K562 (cell line): Measurements from ENCODE around the gene ZBTB22. TPM values are rescaled to one million over a fixed set of nuclear protein-coding genes. Genes with fewer than 3 reads are reported as not detected.

Source experiments
- ATF6 ChIP-seq: sonication (generic); formaldehyde crosslinking; IDR thresholded peaks from 2 replicates; pipeline ENCODE4 v1.4.0; 2020; ENCODE audit warnings: mild to moderate bottlenecking, missing genetic modification reagents
- BDP1 ChIP-seq: IDR thresholded peaks from 3 replicates; pipeline ENCODE4 v1.6.1; 2011; ENCODE audit not compliant: insufficient read length, insufficient read depth
- CCAR2 ChIP-seq: fragments of 200-400 bp; formaldehyde crosslinking; IDR thresholded peaks from 2 replicates; pipeline ENCODE4 v1.6.1; 2017; ENCODE audit warnings: mild to moderate bottlenecking, low read depth, low read length
- CGGBP1 ChIP-seq: fragments of 250-450 bp; sonication (Bioruptor Pico); IDR thresholded peaks from 2 replicates; pipeline ENCODE4 v1.9.0; 2021; ENCODE audit warnings: mild to moderate bottlenecking
- CHAMP1 ChIP-seq: fragments of 450-650 bp; IDR thresholded peaks from 2 replicates; pipeline ENCODE4 v1.6.1; 2016; ENCODE audit warnings: mild to moderate bottlenecking
- ERF ChIP-seq: fragments of 450-650 bp; formaldehyde crosslinking; IDR thresholded peaks from 2 replicates; pipeline ENCODE4 v1.4.0; 2020; ENCODE audit warnings: mild to moderate bottlenecking, mixed read lengths
- FOS ChIP-seq: IDR thresholded peaks from 3 replicates; pipeline ENCODE4 v1.6.1; 2011; ENCODE audit not compliant: insufficient read length; ENCODE audit errors: extremely low read depth
- HDGF ChIP-seq: fragments of 450-650 bp; IDR thresholded peaks from 2 replicates; pipeline ENCODE4 v1.6.1; 2016
- NCOA1 ChIP-seq: fragments of 450-650 bp; IDR thresholded peaks from 2 replicates; pipeline ENCODE4 v1.6.1; 2016; ENCODE audit warnings: low read depth
- NR2C2 ChIP-seq, 2 experiments: fragments of 200-800 bp in 1 of 2; sonication (Bioruptor generic) in 1 of 2; sonication (generic) in 1 of 2; formaldehyde crosslinking in 1 of 2; IDR thresholded peaks; 2 replicates each; pipeline versions ENCODE4 v1.6.1 to v1.8.0; 2016 to 2022; ENCODE audit warnings: mild to moderate bottlenecking in 1 of 2, missing compliant biosample characterization in 1 of 2, missing genetic modification characterization in 1 of 2, missing genetic modification reagents in 1 of 2
- PHTF2 ChIP-seq: fragments of 250-450 bp; sonication (Bioruptor Pico); IDR thresholded peaks from 2 replicates; pipeline ENCODE4 v1.5.0; 2021; ENCODE audit warnings: mild to moderate bottlenecking
- PRMT5 ChIP-seq: sonication (generic); formaldehyde crosslinking; IDR thresholded peaks from 2 replicates; pipeline ENCODE4 v1.5.0; 2020; ENCODE audit warnings: missing genetic modification reagents
- SRSF9 ChIP-seq: fragments of 200-400 bp; formaldehyde crosslinking; IDR thresholded peaks from 2 replicates; pipeline ENCODE4 v1.6.1; 2017; ENCODE audit warnings: low read depth, low read length, borderline replicate concordance
- SUPT5H ChIP-seq: fragments of 450-650 bp; IDR thresholded peaks from 2 replicates; pipeline ENCODE4 v1.6.1; 2016
- ZBTB11 ChIP-seq, 3 experiments: fragments of 200-800 bp in 1 of 3; fragments of 250-450 bp in 1 of 3; fragments of 450-650 bp in 1 of 3; sonication (Bioruptor Pico) in 1 of 3; sonication (Bioruptor generic) in 1 of 3; formaldehyde crosslinking in 1 of 3; IDR thresholded peaks; 2 replicates each; pipeline versions ENCODE4 v1.6.1 to v1.8.0; 2016 to 2022; ENCODE audit warnings: mild to moderate bottlenecking in 2 of 3, missing genetic modification characterization in 2 of 3, missing compliant biosample characterization in 1 of 3, moderate library complexity in 1 of 3
- ZFP1 ChIP-seq: fragments of 450-650 bp; formaldehyde crosslinking; IDR thresholded peaks from 2 replicates; pipeline ENCODE4 v1.4.0; 2020; ENCODE audit warnings: mild to moderate bottlenecking, mixed read lengths
- ZNF197 ChIP-seq: fragments of 200-800 bp; sonication (Bioruptor generic); IDR thresholded peaks from 2 replicates; pipeline ENCODE4 v1.6.1; 2016; ENCODE audit warnings: low read depth, missing genetic modification characterization, missing compliant biosample characterization
- ZNF699 ChIP-seq: fragments of 250-450 bp; sonication (Bioruptor Pico); IDR thresholded peaks from 2 replicates; pipeline ENCODE4 v1.8.0; 2021; ENCODE audit warnings: mild to moderate bottlenecking, moderate library complexity; ENCODE audit not compliant: insufficient replicate concordance
- ZNF717 ChIP-seq: fragments of 250-450 bp; sonication (Bioruptor Pico); IDR thresholded peaks from 2 replicates; pipeline ENCODE4 v1.5.0; 2021
- polyA plus RNA-seq, 8 experiments: library from polyadenylated mRNA; depleted of rRNA in 4 of 8; stranded (reverse) in 5 of 8; unstranded in 3 of 8; fragments of >200 nt; fragmentation: Nextera tagmentation in 2 of 8; fragmentation: Illumina TruSeq in 1 of 8; extraction: Ambion mirVana in 2 of 8; extraction: Trizol in 1 of 8; gene quantifications; 2 replicates each; pipeline versions ENCODE4 v1.2.1 to v1.2.3, GENCODE V29; 2011 to 2014; ENCODE audit warnings: inconsistent platforms in 1 of 8, missing spikeins in 1 of 8
- total RNA-seq, 7 experiments: library from RNA; depleted of rRNA in 6 of 7; stranded (reverse); fragments of >200 nt in 6 of 7; fragmentation: Illumina TruSeq in 2 of 7; extraction: Trizol in 2 of 7; gene quantifications; 2 replicates each; pipeline versions ENCODE4 v1.2.1 to v1.2.3, GENCODE V29; 2011 to 2021; ENCODE audit warnings: low replicate concordance in 1 of 7

The ZBTB22 gene
- total and polyA plus RNA-seq, 9 of the 15 experiments (the other 6 are each of a cell fraction or from before 2014, with no cell fraction given): 0.21 to 11.9 (median 7.1) TPM

GRCh38 chr6:33288921-33289783 lies 28.4 kb downstream of the ZBTB22 start, which contains the start of the genes PFDN6 and WDR46 (continued):
- peak; percentile 86 for TF ChIP-seq ZNF197
- TF ChIP-seq NCOA1: peak; percentile 23; the same call in 1 of the 2 replicates
- TF ChIP-seq CCAR2: no peak
- TF ChIP-seq PRMT5: no peak
- TF ChIP-seq NR2C2 (CRISPR knock-in tag; IDR thresholded peaks at IDR 0.05): peak; percentile 98
- peak; percentile 100 for TF ChIP-seq NR2C2 (tag; IDR thresholded peaks at IDR 0.05)
- TF ChIP-seq ERF: no peak
- TF ChIP-seq ZBTB11 (CRISPR knock-in tag; IDR thresholded peaks at IDR 0.05): peak in 1 of 3 experiments; percentile 92; a peak in 3 of 6 replicates
- TF ChIP-seq CHAMP1: no peak
- 0 out of 2 replicates have a peak, but pooled peaks have one; percentile 47 for TF ChIP-seq ATF6 (CRISPR knock-in tag)
- no peak for TF ChIP-seq CGGBP1 (CRISPR knock-in tag)
- peak; percentile 38 for TF ChIP-seq FOS
- TF ChIP-seq PHTF2 (CRISPR knock-in tag): no peak
- no peak for TF ChIP-seq HDGF
- no peak for TF ChIP-seq ZFP1 (CRISPR knock-in tag)
- no peak for TF ChIP-seq ZNF699 (CRISPR knock-in tag)
- TF ChIP-seq SRSF9: no peak
- no peak for TF ChIP-seq BDP1
- peak; percentile 75 for TF ChIP-seq SUPT5H
- no peak for TF ChIP-seq ZNF717
